ENCODE data around the gene CA10.

Gene CA10

GRCh38 chr17:51941272-51941671 lies 217.2 kb downstream of the CA10 start:
- no peak overlapping the region for H3K9ac ChIP-seq
- no peak overlapping the region for H3K4me2 ChIP-seq (ENCODE audit: low read length)
- no peak overlapping the region for H3K4me3 ChIP-seq (ENCODE audit: low read depth, low read length)
- no peaks in the 10 kb centered on the region for H3K79me2 ChIP-seq
- no peaks in the 10 kb centered on the region for H3K36me3 ChIP-seq (ENCODE audit: control insufficient read depth, insufficient read depth, low read length)
- TF ChIP-seq CTCF (IDR thresholded peaks at IDR 0.05) = no peak
- no peaks in the 10 kb centered on the region for H3K27me3 ChIP-seq (ENCODE audit: control insufficient read depth, insufficient read depth, low read length)
- no peaks in the 10 kb centered on the region for H3K9me3 ChIP-seq (ENCODE audit: control insufficient read depth, low read length)
- no peaks in the 10 kb centered on the region for H3K4me1 ChIP-seq
- H2AFZ ChIP-seq = no peak overlapping the region
- no peak overlapping the region for H3K27ac ChIP-seq

- Histone ChIP-seq H3K36me3 (ENCODE audit: control insufficient read depth, insufficient read depth, low read length) (no peaks in the 10 kb centered on the region), H3K4me3 (ENCODE audit: low read depth, low read length) (no peak overlapping the region)
These were observed 221.2 kb downstream of the CA10 start for GRCh38 chr17:51937264-51937663.

GRCh38 chr17:51935477-51935876 lies 223.0 kb downstream of the CA10 start:
- Histone ChIP-seq H3K4me3 (ENCODE audit: low read depth, low read length) (no peak overlapping the region), H2AFZ (no peak overlapping the region), H3K9ac (no peak overlapping the region), H3K79me2 (no peaks in the 10 kb centered on the region), H3K4me1 (no peaks in the 10 kb centered on the region), H3K27ac (no peak overlapping the region), H3K36me3 (ENCODE audit: control insufficient read depth, insufficient read depth, low read length) (no peaks in the 10 kb centered on the region), H3K9me3 (ENCODE audit: control insufficient read depth, low read length) (no peaks in the 10 kb centered on the region), H3K4me2 (ENCODE audit: low read length) (no peak overlapping the region), H3K27me3 (ENCODE audit: control insufficient read depth, insufficient read depth, low read length) (no peaks in the 10 kb centered on the region)
- no peak for TF ChIP-seq CTCF (IDR thresholded peaks at IDR 0.05)

More at GRCh38 chr17:51937264-51937663, 221.2 kb downstream of the CA10 start:
- H3K9ac ChIP-seq = no peak overlapping the region
- H3K27me3 ChIP-seq (ENCODE audit: control insufficient read depth, insufficient read depth, low read length) = no peaks in the 10 kb centered on the region
- no peak overlapping the region for H2AFZ ChIP-seq
- no peak overlapping the region for H3K27ac ChIP-seq
- no peaks in the 10 kb centered on the region for H3K79me2 ChIP-seq
- no peaks in the 10 kb centered on the region for H3K9me3 ChIP-seq (ENCODE audit: control insufficient read depth, low read length)
- H3K4me2 ChIP-seq (ENCODE audit: low read length) = no peak overlapping the region
- H3K4me1 ChIP-seq = no peaks in the 10 kb centered on the region
- TF ChIP-seq CTCF (IDR thresholded peaks at IDR 0.05) = no peak

GRCh38 chr17:51933647-51934046 lies 224.9 kb downstream of the CA10 start:
- no peaks in the 10 kb centered on the region for H3K27me3 ChIP-seq (ENCODE audit: control insufficient read depth, insufficient read depth, low read length)
- no peaks in the 10 kb centered on the region for H3K36me3 ChIP-seq (ENCODE audit: control insufficient read depth, insufficient read depth, low read length)
- H3K4me1 ChIP-seq = no peaks in the 10 kb centered on the region
- no peaks in the 10 kb centered on the region for H3K9me3 ChIP-seq (ENCODE audit: control insufficient read depth, low read length)
- TF ChIP-seq CTCF (IDR thresholded peaks at IDR 0.05) = no peak
- H3K9ac ChIP-seq = no peak overlapping the region
- no peak overlapping the region for H2AFZ ChIP-seq
- H3K4me3 ChIP-seq (ENCODE audit: low read depth, low read length) = no peak overlapping the region
- no peaks in the 10 kb centered on the region for H3K79me2 ChIP-seq
- no peak overlapping the region for H3K27ac ChIP-seq
- no peak overlapping the region for H3K4me2 ChIP-seq (ENCODE audit: low read length)

GRCh38 chr17:51926448-51926847 lies 232.1 kb downstream of the CA10 start:
- Histone ChIP-seq H3K27me3 (ENCODE audit: control insufficient read depth, insufficient read depth, low read length) (no peaks in the 10 kb centered on the region), H3K9ac (no peak overlapping the region), H2AFZ (no peak overlapping the region), H3K4me1 (no peaks in the 10 kb centered on the region), H3K9me3 (ENCODE audit: control insufficient read depth, low read length) (no peaks in the 10 kb centered on the region), H3K27ac (no peak overlapping the region), H3K4me3 (ENCODE audit: low read depth, low read length) (no peak overlapping the region), H3K36me3 (ENCODE audit: control insufficient read depth, insufficient read depth, low read length) (no peaks in the 10 kb centered on the region), H3K79me2 (no peaks in the 10 kb centered on the region), H3K4me2 (ENCODE audit: low read length) (no peak overlapping the region)
- TF ChIP-seq CTCF (IDR thresholded peaks at IDR 0.05) = no peak

All from parathyroid adenoma (tissue), 2 donors.